ENCODE data around the gene MTHFD2L.
"Not testable (repeated sequence)": the region's sequence is repeated elsewhere in the genome, so short reads cannot be mapped to it uniquely, and the experiment has no call there.

MTHFD2L gene

GRCh38 chr4:74157561-74158465 is at the start of gene MTHFD2L:
Gene MTHFD2L (plus strand): TSS chr4:74158118. CDS start chr4:74158139, 21 bp downstream.
- DNase-seq, result peak; percentile 77

DNA sequence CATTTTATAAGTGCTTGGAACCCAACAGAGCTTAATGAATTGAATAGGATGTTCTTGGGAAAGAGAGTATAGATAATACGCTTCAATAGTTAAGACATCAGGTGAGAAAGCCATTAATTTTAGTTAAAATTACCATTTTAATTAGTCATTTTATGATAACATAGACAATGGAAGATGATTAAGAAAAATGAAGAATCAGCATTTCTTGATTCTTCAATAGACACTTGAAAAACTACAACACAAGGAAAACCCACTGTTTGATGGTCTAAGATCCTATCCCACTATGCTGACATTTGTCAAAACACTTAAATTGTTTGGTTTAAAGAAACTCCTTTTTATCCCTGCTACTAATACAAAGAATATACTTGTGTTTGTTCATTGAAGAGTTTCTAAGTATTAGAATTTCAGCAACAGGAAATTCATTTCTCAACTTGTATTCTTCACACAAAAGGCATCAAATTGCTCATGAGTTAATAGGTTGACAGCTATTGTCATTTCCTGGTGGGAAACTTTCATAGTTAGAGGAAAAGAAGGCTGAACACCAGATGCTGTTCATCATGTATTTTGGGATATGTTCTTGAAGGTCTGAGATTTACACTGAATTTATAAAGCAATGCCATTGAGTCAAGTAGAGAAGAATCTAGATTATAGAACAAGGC is 49.3 kb upstream of the MTHFD2L start:
- DNase-seq, result no peak

- DNase-seq, result no peak
These were observed 48.6 kb upstream of the MTHFD2L start for GRCh38 chr4:74109116-74109869.

GRCh38 chr4:74109870-74110605 is 47.9 kb upstream of the MTHFD2L start:
- no peak for DNase-seq

GRCh38 chr4:74110670-74111069 is 47.2 kb upstream of the MTHFD2L start:
- no peak for DNase-seq

DNA sequence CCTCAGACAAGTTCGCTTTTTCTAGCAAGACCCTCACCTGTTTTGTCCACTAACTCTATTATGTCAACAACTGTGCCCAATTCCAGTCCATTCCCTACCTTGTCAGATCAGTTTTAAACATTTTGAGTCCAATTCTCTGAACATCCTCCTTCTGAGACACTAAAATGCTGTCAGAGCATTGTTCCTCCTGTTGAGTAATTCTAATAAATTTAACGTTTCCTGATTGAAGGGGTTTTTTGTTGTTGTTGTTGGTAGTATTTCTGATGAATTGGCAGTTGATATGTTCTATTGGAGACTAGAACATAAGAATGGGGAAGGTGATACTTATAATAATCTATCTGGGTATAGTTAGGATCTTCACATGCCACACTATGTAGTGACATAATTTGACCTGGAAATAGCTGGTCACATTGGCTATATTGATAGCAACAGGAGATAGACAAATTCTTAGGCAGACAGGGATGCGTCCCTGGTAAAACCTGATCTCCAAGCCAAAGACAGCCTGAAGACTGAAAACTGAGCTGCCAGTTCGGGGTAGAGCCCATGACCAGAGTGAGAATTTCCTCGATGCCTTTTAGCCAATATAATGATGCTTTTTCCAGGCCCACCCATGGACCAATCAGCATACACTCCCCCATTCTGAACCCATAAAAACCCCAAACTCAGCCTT is 46.5 kb upstream of the MTHFD2L start:
- no peak for DNase-seq

- DNase-seq, result no peak
These were observed 45.9 kb upstream of the MTHFD2L start for GRCh38 chr4:74111990-74112389.

- no peak for DNase-seq
These were observed 45.4 kb upstream of the MTHFD2L start for GRCh38 chr4:74112399-74113105.

GRCh38 chr4:74114234-74114633 is 43.7 kb upstream of the MTHFD2L start:
- no peak for DNase-seq

GRCh38 chr4:74117024-74117534 is 40.8 kb upstream of the MTHFD2L start:
- DNase-seq, result no peak

DNA sequence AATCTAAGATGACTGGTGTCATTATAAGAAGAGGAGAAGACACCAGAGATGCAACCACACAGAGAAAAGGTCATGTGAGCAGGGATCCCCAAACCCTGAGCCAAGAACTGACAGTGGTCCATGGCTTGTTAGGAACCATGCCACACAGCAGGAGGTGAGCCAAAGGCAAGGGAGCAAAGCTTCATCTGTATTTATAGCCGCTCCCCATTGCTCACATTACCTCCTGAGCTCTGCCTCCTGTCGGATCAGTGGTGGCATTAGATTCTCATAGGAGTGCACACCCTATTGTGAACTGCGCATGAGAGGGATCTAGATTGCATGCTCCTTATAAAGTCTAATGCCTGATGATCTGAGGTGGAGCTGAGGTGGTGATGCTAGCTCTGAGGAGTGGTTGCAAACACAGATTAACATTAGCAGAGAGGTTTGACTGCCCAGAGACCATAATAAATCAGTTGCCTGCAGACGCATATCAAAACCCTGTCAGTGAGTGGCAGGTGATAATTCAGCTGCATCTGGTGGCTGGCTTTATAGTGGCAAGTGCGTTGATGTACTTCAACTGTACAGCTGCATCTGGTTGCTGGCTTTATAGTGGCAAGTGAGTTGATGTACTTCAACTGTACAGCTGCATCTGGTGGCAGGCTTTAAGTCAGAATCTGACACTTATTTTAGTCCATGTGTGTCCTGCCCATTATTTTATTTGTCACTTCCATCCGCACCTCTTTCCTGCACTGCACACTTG is 39.1 kb upstream of the MTHFD2L start:
- DNase-seq, result no peak

DNA sequence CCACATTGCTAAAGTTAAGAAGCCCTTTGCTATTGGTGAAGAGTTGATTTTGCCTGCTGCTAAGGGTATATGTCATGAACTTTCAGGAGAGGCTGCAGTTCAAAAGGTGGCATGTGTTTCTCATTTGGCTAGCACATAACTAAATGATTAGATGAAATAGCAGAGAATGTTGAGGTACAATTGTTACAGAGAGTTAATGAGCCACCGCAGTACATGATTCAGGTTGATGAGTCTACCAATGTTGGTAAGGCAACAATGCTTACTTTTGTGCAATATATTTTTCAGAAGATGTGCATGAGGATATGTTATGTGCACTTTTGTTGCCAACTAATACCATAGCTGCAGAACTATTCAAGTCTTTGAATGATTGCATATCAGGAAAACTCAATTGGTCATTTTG is 37.8 kb upstream of the MTHFD2L start:
- no peak for DNase-seq

- no peak for DNase-seq
These were observed 36.0 kb upstream of the MTHFD2L start for GRCh38 chr4:74121643-74122579.

GRCh38 chr4:74123065-74123728 is 34.7 kb upstream of the MTHFD2L start:
- DNase-seq, result no peak

DNA sequence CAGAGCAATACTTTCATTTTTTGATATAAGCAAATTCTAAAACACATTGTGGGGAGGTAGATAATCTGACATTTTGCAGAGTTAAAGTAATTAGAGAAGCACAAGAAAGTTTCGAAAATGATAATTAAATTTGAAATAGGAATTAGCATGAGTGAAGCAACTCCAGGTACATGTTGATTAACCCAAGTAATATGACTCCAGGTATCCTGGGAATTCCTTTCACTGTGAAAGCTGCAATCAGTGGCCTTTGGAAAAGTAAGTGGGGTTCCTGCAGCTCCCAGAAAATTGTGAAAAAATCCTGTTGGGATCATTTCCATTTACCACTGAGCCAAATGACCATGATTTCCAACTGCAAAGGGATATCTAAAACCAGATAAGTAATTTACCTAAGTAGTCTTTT is 32.9 kb upstream of the MTHFD2L start:
- no peak for DNase-seq

- no peak for DNase-seq
These were observed 30.2 kb upstream of the MTHFD2L start for GRCh38 chr4:74127745-74128144.

- not testable (repeated sequence) for DNase-seq
These were observed 27.1 kb upstream of the MTHFD2L start for GRCh38 chr4:74130843-74131242.

GRCh38 chr4:74132188-74132587 is 25.7 kb upstream of the MTHFD2L start:
- DNase-seq, result not testable (repeated sequence)

- no peak for DNase-seq
These were observed 25.0 kb upstream of the MTHFD2L start for GRCh38 chr4:74132944-74133343.

Measured in CD4-positive, alpha-beta T cell treated with Interleukin-17A for 1 hour (primary cell).